ENCODE measurements around the gene INS.

INS gene

DNA sequence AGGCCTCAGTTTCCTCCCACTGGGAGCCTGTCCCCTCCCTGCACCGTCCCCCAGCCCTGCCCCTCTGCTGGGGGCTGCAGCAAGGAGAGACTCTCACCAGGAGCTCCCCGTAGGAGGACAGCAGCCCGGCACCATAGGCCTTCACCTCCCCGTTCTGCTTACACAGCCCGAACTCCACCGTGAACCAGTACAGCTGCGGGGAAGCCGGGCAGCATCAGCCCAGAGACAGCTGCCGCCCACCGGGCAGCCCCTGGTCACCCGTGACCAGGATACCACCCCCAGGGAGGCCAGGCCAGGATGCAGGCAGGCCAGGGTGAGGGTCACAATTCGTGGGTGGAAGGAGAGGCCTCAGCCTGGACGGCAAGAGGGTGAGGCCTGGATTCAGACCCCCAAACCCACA is 4.6 kb upstream of the INS start:
- Mint-ChIP-seq H3K27ac (no peak overlapping the region), H3K4me3 (no peak overlapping the region), H3K9me3 (no peaks in the 10 kb centered on the region), H3K36me3 (no peaks in the 10 kb centered on the region), H3K27me3 (peaks cover 70% of the 10 kb centered on the region), H3K4me1 (no peaks in the 10 kb centered on the region)
- no peak for ATAC-seq

DNA sequence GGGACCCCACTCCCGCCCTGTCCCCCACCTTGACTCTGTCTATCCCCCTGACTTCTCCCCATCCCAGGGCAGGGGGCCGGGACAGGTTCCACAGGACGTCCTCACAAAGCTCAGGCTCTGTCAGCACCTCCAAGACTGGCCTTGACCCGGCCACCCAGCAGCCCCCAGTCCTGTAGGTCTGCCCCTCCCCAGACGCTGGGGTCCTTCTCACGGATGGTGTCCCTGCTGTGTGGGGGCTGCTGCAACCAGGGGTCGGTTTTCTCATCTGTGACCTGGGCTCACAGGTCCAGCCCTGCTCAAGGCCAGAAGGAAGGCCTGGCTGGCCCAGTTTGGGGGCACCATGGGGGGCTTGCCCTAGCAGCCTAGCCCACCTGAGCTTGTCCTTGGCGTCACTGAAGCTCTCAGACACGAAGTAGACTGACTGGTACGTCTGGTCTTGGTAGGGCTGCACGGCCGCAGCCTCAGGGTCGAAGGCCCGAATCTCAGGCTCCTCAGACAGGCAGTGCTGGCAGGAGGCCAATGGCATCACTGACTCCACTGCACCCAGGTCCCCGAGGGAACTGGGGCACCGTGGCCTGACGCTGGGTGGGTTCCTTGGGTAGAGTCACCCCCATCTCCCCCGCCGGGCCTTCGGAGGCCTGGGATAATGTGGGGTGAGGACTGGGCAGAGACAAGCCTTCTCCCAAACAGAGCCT is 4.0 kb upstream of the INS start:
- Mint-ChIP-seq H3K4me1 (no peaks in the 10 kb centered on the region), H3K27ac (no peak overlapping the region), H3K36me3 (no peaks in the 10 kb centered on the region), H3K9me3 (no peaks in the 10 kb centered on the region), H3K27me3 (peaks cover 75% of the 10 kb centered on the region), H3K4me3 (no peak overlapping the region)
- ATAC-seq: no peak

DNA sequence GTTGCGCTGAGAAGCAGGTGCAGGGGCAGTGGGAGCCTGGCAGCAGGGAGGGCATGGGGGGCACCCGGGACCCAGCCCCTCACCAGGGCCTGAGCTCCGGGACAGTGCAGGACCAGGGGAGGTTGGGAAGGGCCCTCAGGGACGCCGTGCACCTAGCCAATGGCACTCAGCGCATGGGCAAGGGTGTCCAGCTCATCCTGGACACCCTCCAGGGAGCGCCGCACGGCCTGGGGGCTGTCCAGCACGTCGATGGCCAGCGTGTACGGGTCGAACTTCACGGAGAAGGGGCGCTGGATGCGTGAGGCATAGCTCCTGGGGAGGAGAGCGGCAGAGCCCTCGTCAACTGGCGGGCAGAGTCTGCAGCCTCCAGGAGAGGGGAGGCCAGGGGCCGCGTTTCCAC is 3.1 kb upstream of the INS start:
- no peak overlapping the region for H3K27ac Mint-ChIP-seq
- ATAC-seq: no peak
- no peaks in the 10 kb centered on the region for H3K9me3 Mint-ChIP-seq
- H3K4me1 Mint-ChIP-seq: no peaks in the 10 kb centered on the region
- no peak overlapping the region for H3K4me3 Mint-ChIP-seq
- H3K36me3 Mint-ChIP-seq: no peaks in the 10 kb centered on the region
- H3K27me3 Mint-ChIP-seq: peaks cover 83% of the 10 kb centered on the region

- no peak for ATAC-seq
- H3K27ac Mint-ChIP-seq: no peak overlapping the region
- H3K27me3 Mint-ChIP-seq: peaks cover 79% of the 10 kb centered on the region
Measured at GRCh38 chr11:2163428-2163978, 2.5 kb upstream of the INS start.

GRCh38 chr11:2159536-2160413 is 1.2 kb downstream of the INS start:
- no peak overlapping the region for H3K4me3 Mint-ChIP-seq
- ATAC-seq: peak; percentile 11
- H3K27me3 Mint-ChIP-seq: peaks cover 57% of the 10 kb centered on the region
- H3K36me3 Mint-ChIP-seq: no peaks in the 10 kb centered on the region
- H3K9me3 Mint-ChIP-seq: no peaks in the 10 kb centered on the region
- no peak overlapping the region for H3K27ac Mint-ChIP-seq
- no peaks in the 10 kb centered on the region for H3K4me1 Mint-ChIP-seq

More at GRCh38 chr11:2163428-2163978, 2.5 kb upstream of the INS start:
- Mint-ChIP-seq H3K36me3 (no peaks in the 10 kb centered on the region), H3K4me3 (no peak overlapping the region), H3K9me3 (no peaks in the 10 kb centered on the region), H3K4me1 (no peaks in the 10 kb centered on the region)

- H3K27me3 Mint-ChIP-seq: peaks cover 49% of the 10 kb centered on the region
- no peaks in the 10 kb centered on the region for H3K4me1 Mint-ChIP-seq
- no peaks in the 10 kb centered on the region for H3K36me3 Mint-ChIP-seq
- ATAC-seq: no peak
- H3K9me3 Mint-ChIP-seq: no peaks in the 10 kb centered on the region
- no peak overlapping the region for H3K27ac Mint-ChIP-seq
- H3K4me3 Mint-ChIP-seq: no peak overlapping the region
Measured at GRCh38 chr11:2158966-2159365, 2.0 kb downstream of the INS start.

DNA sequence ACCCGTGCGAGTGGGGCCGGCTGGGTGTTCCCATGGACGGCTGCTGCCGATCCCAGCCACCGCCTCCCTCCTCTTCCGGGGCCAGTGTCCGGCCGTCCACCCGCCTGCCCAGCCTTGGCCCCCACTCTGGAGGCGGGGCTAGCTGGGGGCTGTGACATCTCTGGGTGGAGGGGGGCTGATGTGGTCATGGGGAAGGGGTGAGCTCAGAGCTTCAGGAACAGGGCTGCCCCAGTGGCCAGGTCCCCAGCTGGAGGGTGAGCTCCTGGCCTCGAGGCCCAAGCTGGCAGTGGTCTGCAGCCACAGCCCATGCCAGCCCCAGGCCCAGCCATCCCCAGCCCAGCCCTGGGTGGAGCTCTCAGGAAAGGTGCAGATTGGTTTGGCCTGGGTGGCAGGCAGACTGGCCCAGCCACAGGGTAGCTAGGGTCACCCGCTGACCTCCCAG is 2.7 kb downstream of the INS start:
- ATAC-seq: no peak
- Mint-ChIP-seq H3K9me3 (no peaks in the 10 kb centered on the region), H3K4me3 (no peak overlapping the region), H3K27ac (no peak overlapping the region), H3K4me1 (no peaks in the 10 kb centered on the region), H3K27me3 (peaks cover 43% of the 10 kb centered on the region), H3K36me3 (no peaks in the 10 kb centered on the region)

GRCh38 chr11:2157294-2158040 is 3.5 kb downstream of the INS start:
- H3K4me1 Mint-ChIP-seq: no peaks in the 10 kb centered on the region
- H3K27ac Mint-ChIP-seq: no peak overlapping the region

GRCh38 chr11:2156416-2157182 is 4.4 kb downstream of the INS start:
- no peak for ATAC-seq
- Mint-ChIP-seq H3K27ac (no peak overlapping the region), H3K4me3 (no peak overlapping the region), H3K4me1 (peaks cover 7% of the 10 kb centered on the region), H3K27me3 (peaks cover 28% of the 10 kb centered on the region), H3K36me3 (no peaks in the 10 kb centered on the region), H3K9me3 (no peaks in the 10 kb centered on the region)

More at GRCh38 chr11:2157294-2158040, 3.5 kb downstream of the INS start:
- ATAC-seq: no peak
- Mint-ChIP-seq H3K9me3 (no peaks in the 10 kb centered on the region), H3K27me3 (peaks cover 34% of the 10 kb centered on the region), H3K36me3 (no peaks in the 10 kb centered on the region), H3K4me3 (no peak overlapping the region)

DNA sequence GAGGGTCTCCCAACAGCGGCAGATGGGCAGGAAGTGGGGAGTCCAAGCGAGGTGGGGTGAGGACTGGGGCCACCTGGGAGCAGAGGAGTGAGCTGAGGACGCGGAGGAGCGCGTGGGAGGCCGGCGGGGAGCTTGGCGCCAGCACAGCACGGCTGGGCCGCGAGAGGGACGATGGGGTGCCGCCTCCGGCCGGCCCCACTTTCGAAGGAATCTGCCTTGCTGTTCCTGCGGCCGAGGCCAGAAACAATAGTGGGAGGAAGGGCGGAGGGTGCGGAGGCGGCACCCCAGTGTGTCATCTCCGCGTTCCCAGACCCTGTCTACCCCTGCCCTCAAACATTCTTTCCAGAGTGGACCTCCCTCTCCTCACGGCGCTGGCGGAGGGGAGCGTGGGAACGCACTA is 5.5 kb downstream of the INS start:
- no peak overlapping the region for H3K4me3 Mint-ChIP-seq
- H3K4me1 Mint-ChIP-seq: peaks cover 17% of the 10 kb centered on the region
- no peak for ATAC-seq
- H3K27me3 Mint-ChIP-seq: peaks cover 33% of the 10 kb centered on the region
- H3K9me3 Mint-ChIP-seq: no peaks in the 10 kb centered on the region
- no peaks in the 10 kb centered on the region for H3K36me3 Mint-ChIP-seq
- H3K27ac Mint-ChIP-seq: no peak overlapping the region

- no peak overlapping the region for H3K27ac Mint-ChIP-seq
- no peak for ATAC-seq
- peaks cover 17% of the 10 kb centered on the region for H3K4me1 Mint-ChIP-seq
- H3K36me3 Mint-ChIP-seq: no peaks in the 10 kb centered on the region
- no peaks in the 10 kb centered on the region for H3K9me3 Mint-ChIP-seq
- H3K4me3 Mint-ChIP-seq: no peak overlapping the region
- peaks cover 33% of the 10 kb centered on the region for H3K27me3 Mint-ChIP-seq
Measured at GRCh38 chr11:2154889-2155288, 6.1 kb downstream of the INS start.

- Mint-ChIP-seq H3K9me3 (no peaks in the 10 kb centered on the region), H3K4me3 (no peak overlapping the region), H3K27ac (no peak overlapping the region), H3K27me3 (peaks cover 33% of the 10 kb centered on the region), H3K4me1 (peaks cover 17% of the 10 kb centered on the region), H3K36me3 (no peaks in the 10 kb centered on the region)
- no peak for ATAC-seq
Measured at GRCh38 chr11:2154195-2154585, 6.8 kb downstream of the INS start.

DNA sequence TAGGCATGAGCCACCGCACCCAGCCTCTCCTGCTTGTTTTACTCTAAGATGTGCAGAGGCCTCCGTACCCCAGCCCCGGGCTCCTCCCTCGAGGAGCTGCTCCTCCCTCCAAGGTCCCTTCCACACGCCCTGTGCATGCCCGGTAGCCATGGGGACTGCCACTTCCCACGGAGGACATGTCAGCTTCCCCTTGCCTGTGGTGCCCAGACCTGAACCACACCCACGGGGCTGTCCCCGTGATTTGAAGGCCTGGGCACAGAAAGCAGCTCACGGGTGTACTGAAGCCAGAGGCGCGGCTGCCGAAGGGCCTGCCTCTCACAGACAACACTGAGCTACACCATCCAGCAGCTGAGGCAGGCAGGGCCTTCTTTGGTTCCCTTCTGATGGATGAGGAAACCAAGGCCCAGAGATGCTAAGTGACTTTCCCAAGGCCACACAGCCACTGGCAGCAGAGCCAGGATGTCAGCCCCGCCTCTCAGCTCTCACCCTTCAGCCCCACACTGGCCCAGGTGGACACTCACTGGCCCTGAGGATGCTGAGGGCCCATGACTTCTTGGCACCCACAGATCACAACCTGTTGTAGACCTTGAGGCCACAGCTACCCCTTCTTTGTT is 7.3 kb downstream of the INS start:
- H3K27ac Mint-ChIP-seq: no peak overlapping the region
- ATAC-seq: no peak
- peaks cover 38% of the 10 kb centered on the region for H3K27me3 Mint-ChIP-seq
- no peaks in the 10 kb centered on the region for H3K36me3 Mint-ChIP-seq
- H3K9me3 Mint-ChIP-seq: no peaks in the 10 kb centered on the region
- H3K4me3 Mint-ChIP-seq: no peak overlapping the region
- H3K4me1 Mint-ChIP-seq: peaks cover 17% of the 10 kb centered on the region

DNA sequence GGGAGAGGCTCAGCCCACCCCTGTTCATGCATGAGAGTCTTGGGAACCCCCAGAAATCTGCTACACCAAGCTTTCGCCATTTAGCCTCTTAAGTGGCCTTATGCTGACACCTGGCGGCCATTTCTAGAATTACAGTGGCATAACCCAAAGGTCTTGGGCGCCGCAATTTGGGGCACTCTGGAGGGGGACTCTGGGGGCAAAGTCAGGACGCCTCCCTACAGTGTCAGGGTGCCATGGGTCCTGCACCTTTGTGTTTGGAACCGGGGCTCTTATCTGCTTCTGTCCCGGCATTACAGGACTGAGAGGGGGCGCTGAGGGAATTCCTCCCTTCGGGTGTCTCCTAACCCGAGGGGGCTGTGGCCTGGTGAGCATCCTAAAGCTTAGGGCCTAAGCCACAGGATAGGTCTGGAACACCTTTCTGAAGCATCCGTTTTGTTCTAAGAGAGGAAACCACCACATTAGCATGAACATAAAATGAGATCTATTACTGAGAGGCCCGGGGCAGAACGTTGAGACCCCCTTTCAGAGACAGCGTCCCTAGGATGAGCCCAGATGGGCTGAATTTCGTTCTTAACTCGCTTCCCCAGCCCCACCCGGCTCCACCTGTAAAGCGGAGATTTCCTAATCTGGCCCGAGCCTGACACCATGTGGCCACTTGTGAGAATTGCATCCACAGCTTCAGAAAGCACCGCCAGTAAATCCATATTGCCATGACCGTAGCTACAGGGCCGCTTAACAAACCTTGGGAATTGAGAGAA is 9.3 kb downstream of the INS start:
- H3K9me3 Mint-ChIP-seq: no peaks in the 10 kb centered on the region
- ATAC-seq: peak; percentile 70
- H3K4me1 Mint-ChIP-seq: peaks cover 17% of the 10 kb centered on the region
- H3K27ac Mint-ChIP-seq: no peak overlapping the region
- H3K4me3 Mint-ChIP-seq: peak overlapping the region; percentile 25
- H3K36me3 Mint-ChIP-seq: no peaks in the 10 kb centered on the region
- peaks cover 55% of the 10 kb centered on the region for H3K27me3 Mint-ChIP-seq
